Ascending aorta (tissue), 2 donors: ENCODE measurements around the gene MORN5. TPM values are rescaled to one million over a fixed set of nuclear protein-coding genes. Genes with fewer than 3 reads are reported as not detected.
A peak's percentile ranks its signal among the peaks of the same experiment; 100 is the strongest.

Source experiments
- DNase-seq, 2 donors: peaks; one replicate each; pipeline ENCODE4 v3.0.0-alpha.2; 2019; ENCODE audit warnings: low spot score in 2 of 2
- H3K27ac ChIP-seq, 2 donors: fragments of 200-600 bp; sonication (generic); one replicate each; pipeline ENCODE4 v1.5.1; 2016 to 2017; ENCODE audit warnings: mild to moderate bottlenecking in 1 of 2
- H3K27me3 ChIP-seq: fragments of 200-600 bp; sonication (generic); one replicate; pipeline ENCODE4 v1.5.1; 2017
- H3K36me3 ChIP-seq, 2 donors: fragments of 200-600 bp; sonication (generic); one replicate each; pipeline ENCODE4 v1.5.1; 2016
- H3K4me1 ChIP-seq, 2 donors: fragments of 200-600 bp; sonication (generic); one replicate each; pipeline ENCODE4 v1.5.1; 2016 to 2017; ENCODE audit warnings: mild to moderate bottlenecking in 1 of 2
- H3K4me3 ChIP-seq, 2 donors: fragments of 200-600 bp; sonication (generic); one replicate each; pipeline ENCODE4 v1.5.1; 2016 to 2017; ENCODE audit warnings: mild to moderate bottlenecking in 1 of 2
- H3K9me3 ChIP-seq, 2 donors: fragments of 200-600 bp; sonication (generic); one replicate each; pipeline ENCODE4 v1.5.1; 2016
- CTCF ChIP-seq, 3 experiments: fragments of 200-600 bp in 2 of 3; fragments of 450-650 bp in 1 of 3; sonication (generic) in 2 of 3; IDR thresholded peaks; one replicate each; pipeline ENCODE4 v1.5.1; 2016 to 2019; ENCODE audit warnings: antibody characterized with exemption in 3 of 3, mild to moderate bottlenecking in 1 of 3, moderate library complexity in 1 of 3
- intact Hi-C: fragments of 100-400 bp; cut with DNase I; formaldehyde crosslinking; loops from one replicate; pipeline ENCODE4 v1.15.1; 2023
- total RNA-seq: library from RNA; depleted of rRNA; stranded (reverse); fragments of >200 nt; gene quantifications from one replicate; pipeline ENCODE4 v1.1.0, GENCODE V29; 2016

MORN5 gene
- total RNA-seq, 1 donor from 2014 or later: not detected

- Histone ChIP-seq H3K27me3 (no peaks in the 10 kb centered on the region), H3K4me3 (no peak overlapping the region), H3K27ac (no peak overlapping the region), H3K4me1 (peaks cover 7 to 12% of the 10 kb centered on the region in 2 donors), H3K9me3 (no peaks in the 10 kb centered on the region), H3K36me3 (no peaks in the 10 kb centered on the region)
- no peak for TF ChIP-seq CTCF (IDR thresholded peaks at IDR 0.05)
- DNase-seq: no peak
- intact Hi-C loops: loop anchor here (10.0 kb wide), 2 partner anchors 332 to 692 kb away; no protein-coding TSS in a partner anchor
Observed at GRCh38 chr9:122122468-122122867, 37.2 kb upstream of the MORN5 start.

GRCh38 chr9:122122903-122123632, 36.6 kb upstream of the MORN5 start:
- Histone ChIP-seq H3K36me3 (no peaks in the 10 kb centered on the region), H3K27me3 (no peaks in the 10 kb centered on the region), H3K4me3 (no peak overlapping the region), H3K27ac (no peak overlapping the region), H3K4me1 (peaks cover 7 to 12% of the 10 kb centered on the region in 2 donors), H3K9me3 (no peaks in the 10 kb centered on the region)
- TF ChIP-seq CTCF (IDR thresholded peaks at IDR 0.05): peak; percentile 86 to 97 (median 96)
- peak in 1 of 2 donors; percentile 83 for DNase-seq
- intact Hi-C loops: loop anchor here (1.0 to 10.0 kb wide), 3 partner anchors 24 to 692 kb away; no protein-coding TSS in a partner anchor

- H3K4me1 ChIP-seq: peaks cover 7 to 12% of the 10 kb centered on the region in 2 donors
- no peak for DNase-seq
- intact Hi-C loops: loop anchor here (10.0 kb wide), 2 partner anchors 331 to 691 kb away; no protein-coding TSS in a partner anchor
- no peaks in the 10 kb centered on the region for H3K9me3 ChIP-seq
- H3K27ac ChIP-seq: no peak overlapping the region
- H3K27me3 ChIP-seq: no peaks in the 10 kb centered on the region
- no peak overlapping the region for H3K4me3 ChIP-seq
- TF ChIP-seq CTCF (IDR thresholded peaks at IDR 0.05): no peak
- no peaks in the 10 kb centered on the region for H3K36me3 ChIP-seq
Observed at GRCh38 chr9:122124048-122124447, 35.7 kb upstream of the MORN5 start.

GRCh38 chr9:122124528-122124927, 35.2 kb upstream of the MORN5 start:
- TF ChIP-seq CTCF (IDR thresholded peaks at IDR 0.05): no peak
- Histone ChIP-seq H3K9me3 (no peaks in the 10 kb centered on the region), H3K27me3 (no peaks in the 10 kb centered on the region), H3K36me3 (no peaks in the 10 kb centered on the region), H3K4me3 (no peak overlapping the region), H3K27ac (no peak overlapping the region), H3K4me1 (peaks cover 7 to 12% of the 10 kb centered on the region in 2 donors)
- intact Hi-C loops: loop anchor here (10.0 kb wide), 2 partner anchors 330 to 690 kb away; no protein-coding TSS in a partner anchor
- DNase-seq: no peak

GRCh38 chr9:122125158-122125508, 34.6 kb upstream of the MORN5 start:
- TF ChIP-seq CTCF (IDR thresholded peaks at IDR 0.05): peak; percentile 87 to 95 (median 92)
- Histone ChIP-seq H3K27ac (no peak overlapping the region), H3K36me3 (no peaks in the 10 kb centered on the region), H3K9me3 (no peaks in the 10 kb centered on the region), H3K4me1 (peaks cover 7 to 12% of the 10 kb centered on the region in 2 donors), H3K27me3 (no peaks in the 10 kb centered on the region), H3K4me3 (no peak overlapping the region)
- peak in 1 of 2 donors; percentile 82 for DNase-seq
- intact Hi-C loops: loop anchor here (1.0 to 10.0 kb wide), 3 partner anchors 225 to 690 kb away; no protein-coding TSS in a partner anchor
